Parathyroid adenoma (tissue), 2 donors: ENCODE measurements around the gene INSRR.

Experiments used
- H2AFZ ChIP-seq: fragments of 300-600 bp; sonication (generic); one replicate; pipeline ENCODE4 v1.7.0; 2017; ENCODE audit warnings: antibody characterized with exemption, mild to moderate bottlenecking
- H3K27ac ChIP-seq: fragments of 300-600 bp; sonication (generic); one replicate; pipeline ENCODE4 v1.7.0; 2017
- H3K27me3 ChIP-seq: fragments of 300-600 bp; sonication (generic); one replicate; pipeline ENCODE4 v1.7.0; 2017; ENCODE audit warnings: low read length; ENCODE audit not compliant: control insufficient read depth, insufficient read depth
- H3K36me3 ChIP-seq: fragments of 300-600 bp; sonication (generic); one replicate; pipeline ENCODE4 v1.7.0; 2017; ENCODE audit warnings: low read length; ENCODE audit not compliant: control insufficient read depth, insufficient read depth
- H3K4me1 ChIP-seq: fragments of 300-600 bp; sonication (generic); one replicate; pipeline ENCODE4 v1.7.0; 2017; ENCODE audit warnings: control low read depth
- H3K4me2 ChIP-seq: fragments of 300-600 bp; sonication (generic); one replicate; pipeline ENCODE4 v1.7.0; 2017; ENCODE audit warnings: low read length
- H3K4me3 ChIP-seq: fragments of 300-600 bp; sonication (generic); one replicate; pipeline ENCODE4 v1.7.0; 2017; ENCODE audit warnings: low read depth, low read length
- H3K79me2 ChIP-seq: fragments of 300-600 bp; sonication (generic); one replicate; pipeline ENCODE4 v1.7.0; 2017; ENCODE audit warnings: control low read depth
- H3K9ac ChIP-seq: fragments of 300-600 bp; sonication (generic); one replicate; pipeline ENCODE4 v1.7.0; 2017; ENCODE audit warnings: mild to moderate bottlenecking
- H3K9me3 ChIP-seq: fragments of 300-600 bp; sonication (generic); one replicate; pipeline ENCODE4 v1.7.0; 2017; ENCODE audit warnings: low read length; ENCODE audit not compliant: control insufficient read depth
- TF ChIP-seq, protein P1 (sequence below): fragments of 300-600 bp; sonication (generic); IDR thresholded peaks from one replicate; pipeline ENCODE4 v1.7.0; 2017; ENCODE audit warnings: antibody characterized with exemption, mild to moderate bottlenecking
- donor health status: primary hyperparathyroidism.

The INSRR gene

DNA sequence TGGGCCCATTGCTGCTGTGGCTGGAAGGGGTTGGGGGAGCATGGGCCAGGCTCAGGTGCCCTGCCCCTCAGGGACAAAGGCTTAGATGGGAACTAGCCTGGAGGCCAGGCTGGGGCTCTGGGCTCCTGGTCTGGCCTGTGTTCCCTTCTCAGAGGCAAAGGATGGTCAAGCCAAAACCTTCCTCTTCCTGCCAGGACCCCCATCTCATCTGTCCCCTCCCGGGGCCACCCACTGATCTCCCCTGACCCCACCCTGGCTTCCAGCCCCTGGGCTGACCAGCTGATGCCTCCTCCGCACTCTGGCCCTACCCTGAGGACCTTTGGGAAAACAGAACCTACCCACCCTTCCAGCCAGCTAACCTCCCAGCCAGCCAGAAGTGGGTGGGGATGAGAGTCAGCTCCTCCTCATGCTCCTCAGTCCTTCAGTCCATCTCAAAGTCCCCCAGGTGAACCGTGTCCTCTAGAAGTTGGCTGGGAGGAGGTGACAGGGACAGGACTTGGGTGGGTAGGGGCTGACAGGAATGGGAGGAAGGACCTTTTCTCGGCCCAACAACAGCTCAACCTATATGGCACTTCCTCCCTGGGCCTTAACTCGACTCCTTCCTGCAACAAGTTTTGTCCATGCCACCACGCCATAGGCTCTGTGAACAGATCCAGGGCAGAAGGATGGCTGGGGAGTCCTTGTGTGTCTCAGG is 42.1 kb upstream of the INSRR start:
- no peaks in the 10 kb centered on the region for H3K9me3 ChIP-seq
- no peaks in the 10 kb centered on the region for H3K36me3 ChIP-seq
- no peak overlapping the region for H3K27ac ChIP-seq
- no peak overlapping the region for H3K4me2 ChIP-seq
- no peak overlapping the region for H2AFZ ChIP-seq
- no peaks in the 10 kb centered on the region for H3K27me3 ChIP-seq
- H3K4me3 ChIP-seq: no peak overlapping the region
- H3K4me1 ChIP-seq: peaks cover 2% of the 10 kb centered on the region
- no peak overlapping the region for H3K9ac ChIP-seq
- H3K79me2 ChIP-seq: no peaks in the 10 kb centered on the region
- TF ChIP-seq, protein P1, sequence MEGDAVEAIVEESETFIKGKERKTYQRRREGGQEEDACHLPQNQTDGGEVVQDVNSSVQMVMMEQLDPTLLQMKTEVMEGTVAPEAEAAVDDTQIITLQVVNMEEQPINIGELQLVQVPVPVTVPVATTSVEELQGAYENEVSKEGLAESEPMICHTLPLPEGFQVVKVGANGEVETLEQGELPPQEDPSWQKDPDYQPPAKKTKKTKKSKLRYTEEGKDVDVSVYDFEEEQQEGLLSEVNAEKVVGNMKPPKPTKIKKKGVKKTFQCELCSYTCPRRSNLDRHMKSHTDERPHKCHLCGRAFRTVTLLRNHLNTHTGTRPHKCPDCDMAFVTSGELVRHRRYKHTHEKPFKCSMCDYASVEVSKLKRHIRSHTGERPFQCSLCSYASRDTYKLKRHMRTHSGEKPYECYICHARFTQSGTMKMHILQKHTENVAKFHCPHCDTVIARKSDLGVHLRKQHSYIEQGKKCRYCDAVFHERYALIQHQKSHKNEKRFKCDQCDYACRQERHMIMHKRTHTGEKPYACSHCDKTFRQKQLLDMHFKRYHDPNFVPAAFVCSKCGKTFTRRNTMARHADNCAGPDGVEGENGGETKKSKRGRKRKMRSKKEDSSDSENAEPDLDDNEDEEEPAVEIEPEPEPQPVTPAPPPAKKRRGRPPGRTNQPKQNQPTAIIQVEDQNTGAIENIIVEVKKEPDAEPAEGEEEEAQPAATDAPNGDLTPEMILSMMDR: no peak

DNA sequence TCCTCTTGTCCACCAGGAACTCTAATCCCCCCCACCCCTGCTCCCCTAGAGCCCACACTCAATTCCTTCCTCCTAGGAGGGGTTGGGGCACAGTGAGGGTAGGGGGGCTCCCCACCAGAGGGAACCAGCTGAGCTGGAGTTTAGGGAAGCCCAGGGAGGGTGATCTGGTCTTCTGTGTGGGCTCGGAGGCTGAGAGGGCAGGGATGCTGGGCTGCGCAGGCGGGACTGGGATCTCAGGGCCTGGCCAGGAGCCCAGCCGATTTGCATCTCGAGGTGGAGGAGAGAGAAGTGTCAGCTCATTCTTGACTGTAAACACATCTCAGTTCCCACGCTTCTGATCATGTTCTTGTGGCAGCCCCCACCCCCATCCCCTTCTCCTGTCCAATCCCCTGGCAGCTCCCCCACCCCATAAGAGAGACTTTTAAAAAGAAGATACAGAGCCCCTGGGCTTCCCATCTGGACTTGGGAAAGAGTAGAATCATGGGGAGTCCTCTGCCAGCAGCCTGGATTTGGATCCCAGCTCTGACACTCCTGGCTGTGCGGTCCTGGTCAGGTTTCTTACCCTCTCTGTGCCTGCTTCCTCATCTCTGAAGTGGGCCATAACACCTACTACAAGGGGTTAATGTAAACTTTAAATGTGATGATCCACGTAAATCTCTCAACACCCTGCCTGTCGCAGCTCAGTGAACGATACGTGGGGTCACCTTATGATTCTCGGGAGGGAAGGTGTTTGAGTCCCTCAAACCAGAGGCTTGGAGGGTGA is 41.2 kb upstream of the INSRR start:
- Histone ChIP-seq H3K9ac (no peak overlapping the region), H3K79me2 (no peaks in the 10 kb centered on the region), H3K36me3 (no peaks in the 10 kb centered on the region), H3K4me2 (no peak overlapping the region), H3K27ac (no peak overlapping the region), H3K27me3 (no peaks in the 10 kb centered on the region), H3K4me3 (no peak overlapping the region), H2AFZ (no peak overlapping the region), H3K9me3 (no peaks in the 10 kb centered on the region), H3K4me1 (peaks cover 2% of the 10 kb centered on the region)
- TF ChIP-seq, protein P1: no peak

DNA sequence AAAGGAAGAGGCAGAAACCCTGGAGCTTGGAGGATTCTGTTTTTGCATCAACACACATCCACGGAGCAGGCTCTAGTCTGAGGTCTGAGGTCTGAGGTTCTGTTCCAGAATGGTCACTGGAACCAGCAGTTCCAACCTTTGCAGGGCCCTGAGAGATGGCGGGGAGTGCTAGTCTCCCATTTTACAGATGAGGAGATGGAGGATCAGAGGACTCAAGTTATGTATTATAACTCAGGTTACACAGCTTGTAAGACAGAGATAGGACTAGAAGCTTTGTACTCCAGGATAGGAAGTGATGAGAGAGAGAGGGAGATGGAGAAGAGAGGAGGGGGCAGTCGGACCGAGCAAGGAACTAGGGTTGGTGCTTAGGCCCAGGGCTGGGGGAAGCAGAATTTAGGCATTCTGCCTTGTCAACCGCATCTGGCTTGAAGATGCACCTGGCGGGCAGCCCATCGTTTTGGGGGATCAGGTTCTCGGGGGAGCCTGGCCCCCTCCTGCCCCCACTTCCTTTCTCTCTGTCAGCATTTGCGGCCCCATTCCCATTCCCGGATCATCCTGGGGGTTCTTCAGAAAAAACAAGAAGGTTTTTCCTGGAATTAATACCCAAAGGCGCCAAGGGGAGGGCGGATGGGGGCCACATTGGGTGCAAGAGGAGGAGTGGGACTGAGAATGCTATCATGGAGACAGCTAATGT is 40.2 kb upstream of the INSRR start:
- Histone ChIP-seq H3K9ac (no peak overlapping the region), H3K4me1 (peaks cover 2% of the 10 kb centered on the region), H3K4me2 (no peak overlapping the region), H2AFZ (no peak overlapping the region), H3K9me3 (no peaks in the 10 kb centered on the region), H3K36me3 (no peaks in the 10 kb centered on the region), H3K79me2 (no peaks in the 10 kb centered on the region), H3K27ac (no peak overlapping the region), H3K27me3 (no peaks in the 10 kb centered on the region), H3K4me3 (no peak overlapping the region)
- TF ChIP-seq, protein P1: no peak

DNA sequence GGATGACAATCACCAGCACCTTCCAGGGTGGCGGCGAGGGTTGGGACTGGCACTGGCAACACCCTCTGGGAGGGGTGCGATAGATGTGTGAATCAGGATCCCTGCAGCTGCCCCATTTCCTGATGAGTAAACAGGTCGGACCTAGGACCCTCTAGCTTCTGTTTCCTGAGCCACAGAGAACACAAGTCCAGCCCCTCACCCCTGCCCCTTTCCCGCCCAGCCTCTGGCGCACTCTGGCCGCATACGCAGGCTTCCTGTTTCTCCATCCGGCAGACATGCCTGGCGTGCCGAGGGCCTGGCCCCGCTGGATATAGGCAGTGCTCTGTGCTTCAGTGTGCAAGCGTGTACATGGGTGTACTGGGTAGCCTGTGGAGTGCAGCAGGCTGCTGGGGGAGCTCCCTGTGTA is 39.2 kb upstream of the INSRR start:
- no peaks in the 10 kb centered on the region for H3K9me3 ChIP-seq
- H2AFZ ChIP-seq: no peak overlapping the region
- peaks cover 2% of the 10 kb centered on the region for H3K4me1 ChIP-seq
- no peaks in the 10 kb centered on the region for H3K79me2 ChIP-seq
- H3K27me3 ChIP-seq: no peaks in the 10 kb centered on the region
- peak overlapping the region; percentile 28 for H3K4me2 ChIP-seq
- no peak overlapping the region for H3K4me3 ChIP-seq
- TF ChIP-seq, protein P1: no peak
- no peak overlapping the region for H3K27ac ChIP-seq
- H3K9ac ChIP-seq: no peak overlapping the region
- no peaks in the 10 kb centered on the region for H3K36me3 ChIP-seq
